Peyer's patch (tissue), 4 donors: Measurements from ENCODE around the gene CARNS1.

Source experiments
- CTCF ChIP-seq, 6 experiments: fragments of 450-650 bp in 4 of 6; fragments of 200-600 bp in 2 of 6; sonication (generic) in 1 of 6; IDR thresholded peaks; one replicate each; pipeline ENCODE4 v1.5.1; 2017 to 2019; ENCODE audit warnings: antibody characterized with exemption in 6 of 6, mild to moderate bottlenecking in 3 of 6, moderate library complexity in 1 of 6
- POLR2A ChIP-seq, 2 donors: fragments of 450-650 bp; IDR thresholded peaks; one replicate each; pipeline ENCODE4 v1.5.1; 2017; ENCODE audit warnings: antibody characterized with exemption in 2 of 2, mild to moderate bottlenecking in 2 of 2, moderate library complexity in 2 of 2

- no peak for TF ChIP-seq CTCF (IDR thresholded peaks at IDR 0.05)
- no peak for TF ChIP-seq POLR2A (IDR thresholded peaks at IDR 0.05)
Observed at GRCh38 chr11:67390947-67391303, 24.6 kb upstream of the CARNS1 start.
